ENCODE results near the gene WTIP. TPM values are rescaled to one million over a fixed set of nuclear protein-coding genes. Genes with fewer than 3 reads are reported as not detected.

WTIP gene
- total and polyA plus RNA-seq, 8 donors, result 0.29 to 12.9 (median 5.6) TPM

DNA sequence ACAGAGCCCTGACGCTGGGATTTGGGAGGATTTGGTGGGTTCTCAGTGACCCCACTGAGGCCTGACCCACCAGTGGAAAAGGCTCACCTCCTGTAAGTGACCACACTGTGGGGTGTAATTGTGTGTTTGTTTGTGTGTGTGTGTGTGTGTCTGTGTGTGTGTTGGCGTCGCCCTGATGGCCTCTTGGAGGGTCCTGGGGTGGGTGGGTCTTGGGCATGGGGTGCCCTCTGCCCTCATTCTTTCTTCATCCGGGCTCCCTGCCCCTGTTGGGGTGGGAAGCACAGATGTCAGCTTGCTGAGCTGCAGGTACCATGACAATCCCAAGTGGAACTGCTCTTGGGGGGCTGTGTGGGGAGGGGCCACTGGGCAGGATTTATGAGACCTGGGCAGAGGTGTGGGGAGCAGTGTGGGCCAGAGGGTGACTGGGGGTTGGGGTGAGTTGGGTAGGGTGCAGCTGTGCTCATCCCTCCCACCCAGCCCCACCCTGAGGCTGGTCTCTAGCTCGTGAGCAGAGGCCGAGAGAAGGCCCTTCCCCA lies 22.8 kb downstream of the WTIP start:
- DNase-seq, result no peak
- Histone ChIP-seq H3K36me3 (peaks cover 0 to 3% (median 0%) of the 10 kb centered on the region in 4 donors), H3K9me3 (no peaks in the 10 kb centered on the region), H3K4me3 (no peak overlapping the region), H3K27me3 (peaks cover 0 to 11% (median 0%) of the 10 kb centered on the region in 3 donors), H3K27ac (no peak overlapping the region), H3K4me1 (peaks cover 5 to 14% (median 6%) of the 10 kb centered on the region in 4 donors)
- intact Hi-C loops (cut with DNase I; ENCODE audit: low total_unique reads), result no loop called here
- 57 to 73% (median 67%) methylated on average over 4 to 6 of the region's 6 CpGs for WGBS, 5 donors
- no peak for TF ChIP-seq POLR2A (IDR thresholded peaks at IDR 0.05)
- TF ChIP-seq, protein P1, sequence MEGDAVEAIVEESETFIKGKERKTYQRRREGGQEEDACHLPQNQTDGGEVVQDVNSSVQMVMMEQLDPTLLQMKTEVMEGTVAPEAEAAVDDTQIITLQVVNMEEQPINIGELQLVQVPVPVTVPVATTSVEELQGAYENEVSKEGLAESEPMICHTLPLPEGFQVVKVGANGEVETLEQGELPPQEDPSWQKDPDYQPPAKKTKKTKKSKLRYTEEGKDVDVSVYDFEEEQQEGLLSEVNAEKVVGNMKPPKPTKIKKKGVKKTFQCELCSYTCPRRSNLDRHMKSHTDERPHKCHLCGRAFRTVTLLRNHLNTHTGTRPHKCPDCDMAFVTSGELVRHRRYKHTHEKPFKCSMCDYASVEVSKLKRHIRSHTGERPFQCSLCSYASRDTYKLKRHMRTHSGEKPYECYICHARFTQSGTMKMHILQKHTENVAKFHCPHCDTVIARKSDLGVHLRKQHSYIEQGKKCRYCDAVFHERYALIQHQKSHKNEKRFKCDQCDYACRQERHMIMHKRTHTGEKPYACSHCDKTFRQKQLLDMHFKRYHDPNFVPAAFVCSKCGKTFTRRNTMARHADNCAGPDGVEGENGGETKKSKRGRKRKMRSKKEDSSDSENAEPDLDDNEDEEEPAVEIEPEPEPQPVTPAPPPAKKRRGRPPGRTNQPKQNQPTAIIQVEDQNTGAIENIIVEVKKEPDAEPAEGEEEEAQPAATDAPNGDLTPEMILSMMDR (IDR thresholded peaks at IDR 0.05), result no peak
- TF ChIP-seq POLR2AphosphoS5 (IDR thresholded peaks at IDR 0.05), result no peak
- TF ChIP-seq EP300 (IDR thresholded peaks at IDR 0.05), result no peak

DNA sequence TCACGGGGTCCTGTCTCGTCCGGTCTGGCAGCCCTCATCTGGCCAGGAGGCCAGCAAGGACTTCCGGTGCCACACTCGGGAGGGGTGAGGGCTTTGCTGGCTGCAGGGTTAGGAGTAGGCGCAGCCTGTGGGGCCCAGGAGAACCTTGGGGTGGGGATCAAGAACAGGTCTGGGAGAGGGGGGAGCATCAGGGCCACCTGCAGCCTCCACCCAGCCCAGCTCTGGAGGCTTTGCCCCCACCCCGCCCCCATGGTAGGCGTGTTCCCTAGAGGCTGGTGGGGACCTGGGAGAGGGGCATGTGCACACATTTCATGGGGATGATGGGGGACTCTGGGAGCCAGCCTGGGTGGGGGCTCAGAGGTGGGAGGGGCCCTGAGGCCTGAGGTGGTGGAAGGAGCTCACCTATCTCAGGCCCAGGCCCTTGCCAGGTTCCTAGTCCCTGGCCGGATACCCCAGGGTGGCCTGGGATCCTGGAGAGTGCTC lies 23.3 kb downstream of the WTIP start:
- peaks cover 0 to 11% (median 0%) of the 10 kb centered on the region in 3 donors for H3K27me3 ChIP-seq
- no peaks in the 10 kb centered on the region for H3K9me3 ChIP-seq
- H3K27ac ChIP-seq, result no peak overlapping the region
- no peak overlapping the region for H3K4me3 ChIP-seq
- H3K36me3 ChIP-seq, result no peaks in the 10 kb centered on the region
- no peak for DNase-seq
- WGBS, 5 donors, result 55 to 77% (median 70%) methylated on average over 8 to 9 of the region's 9 CpGs
- TF ChIP-seq, protein P1 (IDR thresholded peaks at IDR 0.05), result no peak
- TF ChIP-seq POLR2A (IDR thresholded peaks at IDR 0.05) (no peak), POLR2AphosphoS5 (IDR thresholded peaks at IDR 0.05) (no peak), EP300 (IDR thresholded peaks at IDR 0.05) (no peak)
- intact Hi-C loops (cut with DNase I; ENCODE audit: low total_unique reads), result no loop called here
- peaks cover 5 to 14% (median 6%) of the 10 kb centered on the region in 4 donors for H3K4me1 ChIP-seq

GRCh38 chr19:34505321-34506025 lies 23.9 kb downstream of the WTIP start:
- intact Hi-C loops (cut with DNase I; ENCODE audit: low total_unique reads), result no loop called here
- H3K36me3 ChIP-seq, result no peaks in the 10 kb centered on the region
- H3K27me3 ChIP-seq, result peaks cover 0 to 8% (median 0%) of the 10 kb centered on the region in 3 donors
- no peak overlapping the region for H3K27ac ChIP-seq
- 73 to 80% (median 74%) methylated on average over 8 to 14 of the region's 14 CpGs for WGBS, 5 donors
- H3K9me3 ChIP-seq, result peaks cover 0 to under 1% (median 0%) of the 10 kb centered on the region in 4 donors
- peaks cover 5 to 14% (median 6%) of the 10 kb centered on the region in 4 donors for H3K4me1 ChIP-seq
- DNase-seq, result no peak
- TF ChIP-seq EP300 (IDR thresholded peaks at IDR 0.05) (no peak), POLR2A (IDR thresholded peaks at IDR 0.05) (no peak), POLR2AphosphoS5 (IDR thresholded peaks at IDR 0.05) (no peak)
- TF ChIP-seq, protein P1 (IDR thresholded peaks at IDR 0.05), result no peak
- H3K4me3 ChIP-seq, result no peak overlapping the region

GRCh38 chr19:34506026-34506370 lies 24.4 kb downstream of the WTIP start:
- Histone ChIP-seq H3K9me3 (peaks cover 0 to 6% (median 5%) of the 10 kb centered on the region in 4 donors), H3K27ac (no peak overlapping the region), H3K4me1 (peaks cover 5 to 14% (median 6%) of the 10 kb centered on the region in 4 donors), H3K36me3 (no peaks in the 10 kb centered on the region), H3K27me3 (peaks cover 0 to 3% (median 0%) of the 10 kb centered on the region in 3 donors), H3K4me3 (no peak overlapping the region)
- DNase-seq, result no peak
- intact Hi-C loops (cut with DNase I; ENCODE audit: low total_unique reads), result no loop called here
- no peak for TF ChIP-seq POLR2AphosphoS5 (IDR thresholded peaks at IDR 0.05)
- TF ChIP-seq, protein P1 (IDR thresholded peaks at IDR 0.05), result no peak
- no peak for TF ChIP-seq EP300 (IDR thresholded peaks at IDR 0.05)
- WGBS, 5 donors, result 71 to 80% (median 76%) methylated on average over 8 of the region's 8 CpGs

Measured in stomach (tissue), 9 donors.